HG03520 (cell line): ENCODE results near the gene PI16.
"Not testable (repeated sequence)": the region's sequence is repeated elsewhere in the genome, so short reads cannot be mapped to it uniquely, and the experiment has no call there.

ENCODE experiments used
- ATAC-seq: cut with Tn5 transposase; IDR thresholded peaks from one replicate; pipeline ENCODE4 v1.9.1; 2021; ENCODE audit warnings: mild to moderate bottlenecking, moderate library complexity; ENCODE audit not compliant: unreplicated experiment

PI16 gene

DNA sequence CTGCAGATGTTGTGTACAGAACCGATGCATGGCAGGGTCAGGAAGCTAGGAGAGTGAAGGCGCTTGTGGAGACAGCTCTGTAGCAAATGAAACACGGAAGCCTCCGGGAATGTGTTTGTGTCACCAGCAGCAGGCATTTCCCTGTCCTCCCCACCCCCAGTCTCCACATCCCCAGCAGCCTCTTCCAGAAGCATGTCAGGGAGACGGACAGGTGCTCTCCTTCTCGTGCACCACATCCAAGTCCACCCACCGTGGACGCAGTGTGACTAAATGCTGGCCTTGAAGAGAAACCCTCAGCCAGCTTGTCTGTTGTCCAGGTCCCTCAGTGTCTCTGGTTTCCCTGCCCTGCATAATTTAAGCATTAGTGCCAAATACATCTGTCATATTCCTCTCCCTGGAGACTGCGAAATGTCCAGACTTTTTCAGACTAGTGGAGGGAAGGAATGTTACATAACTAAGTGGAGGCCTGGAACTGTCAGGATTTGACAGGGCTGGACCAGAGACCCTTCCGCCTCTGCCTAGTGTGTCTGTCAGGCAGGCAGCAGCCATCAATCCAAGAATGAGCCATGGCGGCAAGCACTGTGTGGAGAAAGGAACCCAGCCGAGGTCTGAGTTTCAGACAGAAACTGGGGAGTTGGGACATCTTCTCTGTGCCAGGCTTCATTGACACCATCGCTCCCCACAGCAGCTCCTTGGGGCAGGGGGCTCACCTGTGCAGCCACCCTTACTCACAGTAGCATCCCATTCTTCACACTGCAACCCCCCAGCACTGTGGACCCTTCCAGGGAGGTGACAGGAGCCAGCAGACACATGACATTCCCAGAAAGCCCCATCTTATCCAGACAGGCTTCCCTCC lies 26.6 kb upstream of the PI16 start:
- ATAC-seq, result no peak

DNA sequence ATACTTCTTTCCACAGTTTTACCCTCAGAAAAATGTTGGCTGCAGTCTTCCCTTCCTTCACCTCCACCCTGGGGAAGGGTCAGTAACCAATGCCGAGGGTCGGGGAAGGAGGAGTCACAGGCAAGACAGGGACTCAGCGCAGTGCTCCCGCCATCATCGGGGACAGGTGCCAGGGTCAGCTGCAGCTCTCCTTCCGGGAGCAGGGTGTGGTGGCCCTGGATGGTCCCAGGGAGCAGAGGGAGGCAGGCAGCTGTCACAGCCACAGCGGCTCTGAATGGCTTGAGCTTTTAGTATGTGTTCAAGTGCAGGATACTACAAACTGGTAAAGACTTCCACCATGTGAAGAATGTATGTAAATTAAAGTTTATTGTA lies 26.0 kb upstream of the PI16 start:
- no peak for ATAC-seq

DNA sequence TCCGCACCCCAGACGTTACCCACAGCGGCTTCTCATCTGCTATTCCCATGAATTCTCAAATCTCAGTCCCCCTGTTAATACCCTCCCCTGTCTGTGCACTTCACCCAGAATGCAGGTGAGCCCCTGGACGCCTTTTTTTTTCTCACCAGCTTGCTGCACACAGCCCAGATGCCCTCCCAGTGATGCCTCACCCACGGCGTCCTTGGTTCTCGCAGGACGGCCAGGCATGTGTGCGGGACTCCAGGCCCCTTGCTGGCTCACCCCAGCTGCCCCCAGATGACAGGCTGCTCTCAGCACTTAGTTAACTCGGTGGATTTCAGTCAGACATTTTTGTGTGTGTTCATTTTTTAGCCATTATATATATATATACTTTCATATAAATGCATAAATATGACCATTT lies 25.4 kb upstream of the PI16 start:
- no peak for ATAC-seq

DNA sequence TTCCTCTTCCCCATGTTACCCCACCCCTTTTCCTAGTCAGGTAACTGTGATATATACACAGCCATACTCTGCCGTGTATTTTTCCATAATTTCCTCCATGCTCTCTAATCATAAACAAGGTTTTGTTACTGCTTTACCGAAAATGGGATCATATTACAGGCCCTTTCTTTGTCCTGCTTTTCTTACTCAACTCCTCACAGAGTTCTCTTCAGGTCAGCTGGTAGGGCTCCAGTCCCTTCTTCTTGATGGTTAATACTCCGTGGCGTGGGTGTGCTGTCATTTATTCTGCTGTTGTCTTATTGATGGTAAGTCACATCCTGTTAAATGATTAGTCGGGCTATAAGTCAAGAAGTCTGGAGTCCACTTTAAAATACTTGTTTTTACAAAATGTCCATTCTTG lies 24.9 kb upstream of the PI16 start:
- no peak for ATAC-seq

DNA sequence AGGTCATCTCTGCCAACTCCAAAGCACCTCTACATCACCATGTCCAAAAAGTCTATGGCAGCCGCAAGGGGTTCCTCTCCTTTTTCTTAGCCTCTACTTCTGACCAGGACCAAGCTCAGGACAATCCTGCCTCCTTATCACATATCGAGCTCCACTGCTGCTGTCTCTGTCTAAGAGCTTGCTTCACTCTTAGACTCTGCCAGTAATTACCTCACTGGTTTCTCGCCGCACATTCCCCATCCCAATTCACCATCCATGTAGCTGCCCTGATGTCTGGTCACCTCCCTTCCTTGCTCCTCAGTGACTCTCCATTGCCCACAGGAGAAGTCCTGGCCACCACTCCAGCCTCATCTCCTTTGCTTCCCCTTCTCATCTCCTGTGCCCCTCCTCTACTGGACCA lies 24.1 kb upstream of the PI16 start:
- ATAC-seq, result no peak

DNA sequence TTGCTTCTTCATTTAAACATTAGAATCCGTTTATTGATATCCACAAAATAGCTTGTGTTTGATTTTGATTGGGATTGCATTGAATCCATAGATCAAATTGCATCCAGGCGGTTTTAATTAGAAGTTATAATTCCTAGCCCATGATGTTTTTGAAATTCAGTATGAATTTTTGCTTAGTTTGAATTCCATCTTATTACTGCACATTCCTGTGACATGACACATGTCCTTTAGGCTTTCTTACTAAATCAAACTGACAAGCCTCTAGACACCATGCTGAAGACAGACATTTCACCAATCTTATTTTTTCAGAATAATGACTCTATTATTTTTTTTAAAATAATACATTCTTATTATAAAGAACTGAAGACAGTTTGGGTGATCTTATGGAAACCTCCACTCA lies 21.4 kb upstream of the PI16 start:
- ATAC-seq, result no peak

DNA sequence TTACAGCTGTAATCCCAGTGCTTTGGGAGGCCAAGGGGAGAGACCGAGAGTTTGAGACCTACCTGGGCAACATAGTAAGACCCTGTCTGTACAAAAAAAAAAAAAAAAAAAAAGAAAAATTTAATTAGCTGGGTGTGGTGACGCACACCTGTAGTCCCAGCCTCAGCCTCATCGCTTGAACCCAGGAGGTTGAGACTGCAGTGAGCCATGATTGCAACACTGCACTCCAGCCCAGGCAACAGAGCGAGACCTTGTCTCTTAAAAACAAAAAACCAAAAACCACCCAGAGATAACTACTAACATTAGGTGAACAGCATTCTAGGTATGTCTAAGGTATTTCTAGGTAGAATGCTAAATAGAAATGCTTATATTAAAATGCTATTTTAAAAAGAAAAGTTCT lies 21.0 kb upstream of the PI16 start:
- ATAC-seq, result no peak

DNA sequence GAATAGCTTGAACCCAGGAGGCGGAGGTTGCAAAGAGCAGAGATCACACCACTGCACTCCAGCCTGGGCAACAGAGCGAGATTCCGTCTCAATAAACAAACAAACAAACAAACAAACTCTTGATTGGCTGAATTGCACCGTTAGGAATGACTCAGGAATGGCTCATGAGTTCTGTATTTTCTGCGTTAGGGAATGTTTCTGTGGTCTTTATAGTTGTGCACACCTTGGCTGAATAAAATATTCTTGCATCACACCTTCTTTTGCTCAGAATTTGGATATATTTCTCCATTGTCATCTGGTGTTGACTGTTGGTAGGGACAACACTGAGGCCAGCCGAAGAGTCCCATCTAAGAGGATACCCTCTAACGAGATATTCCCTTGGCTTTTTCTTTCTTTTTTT lies 19.6 kb upstream of the PI16 start:
- no peak for ATAC-seq

DNA sequence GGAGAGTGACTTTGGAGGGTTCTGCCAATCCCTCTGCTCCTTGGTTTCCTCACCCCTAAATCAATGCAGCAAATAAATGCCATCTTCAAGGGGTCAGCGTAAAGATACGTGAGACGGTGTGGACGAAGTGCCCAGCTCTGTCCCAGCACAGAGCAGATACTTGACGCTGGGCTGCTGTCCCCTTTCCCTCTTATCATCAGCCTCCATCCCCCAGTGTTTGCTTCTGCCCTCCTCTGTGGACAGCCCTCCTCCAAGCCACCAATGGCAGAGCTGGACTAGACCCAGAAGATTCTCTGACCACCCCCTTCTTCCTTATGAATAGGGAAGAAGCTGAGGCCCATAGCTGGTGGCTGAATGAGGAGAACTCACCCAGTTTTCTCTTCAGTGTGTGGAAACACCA lies 17.7 kb upstream of the PI16 start:
- ATAC-seq, result no peak

DNA sequence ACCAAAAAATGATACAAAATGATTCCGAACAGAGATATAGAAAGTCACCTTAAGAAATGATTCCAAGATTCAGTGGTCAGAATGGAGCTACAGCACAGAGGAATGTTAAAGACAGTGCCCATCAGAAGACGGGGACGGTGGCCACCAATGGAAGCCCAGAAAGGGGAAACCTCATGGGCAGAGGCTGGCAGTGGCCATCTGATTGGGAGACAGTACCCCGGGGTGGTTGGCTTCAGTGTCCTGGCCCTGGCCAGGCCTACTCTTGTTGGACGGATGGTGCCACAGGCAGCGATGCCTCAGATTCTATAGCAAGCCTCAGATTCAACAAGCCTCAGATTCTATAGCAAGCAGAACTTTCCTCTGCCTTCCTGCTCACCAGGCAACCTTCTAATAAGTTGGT lies 16.6 kb upstream of the PI16 start:
- ATAC-seq, result no peak

DNA sequence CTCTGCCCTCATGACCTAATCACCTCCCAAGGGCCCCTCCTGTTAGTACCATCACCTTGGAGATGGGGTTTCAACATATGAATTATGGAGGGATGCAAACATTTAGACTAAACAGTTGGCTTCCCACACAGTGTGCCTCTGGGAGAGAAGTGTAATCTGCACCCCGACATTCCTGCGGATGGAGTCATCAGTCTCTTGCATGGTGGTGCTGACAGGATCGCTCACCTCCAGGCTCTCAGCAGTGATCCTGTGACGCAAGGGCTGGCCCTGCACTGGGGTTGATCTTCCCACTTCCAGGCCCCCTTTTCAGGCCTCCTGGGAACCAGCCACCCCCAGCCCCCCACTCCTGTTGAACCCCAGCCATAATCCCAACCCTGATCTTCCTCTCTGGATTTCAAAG lies 16.0 kb upstream of the PI16 start:
- ATAC-seq, result no peak

DNA sequence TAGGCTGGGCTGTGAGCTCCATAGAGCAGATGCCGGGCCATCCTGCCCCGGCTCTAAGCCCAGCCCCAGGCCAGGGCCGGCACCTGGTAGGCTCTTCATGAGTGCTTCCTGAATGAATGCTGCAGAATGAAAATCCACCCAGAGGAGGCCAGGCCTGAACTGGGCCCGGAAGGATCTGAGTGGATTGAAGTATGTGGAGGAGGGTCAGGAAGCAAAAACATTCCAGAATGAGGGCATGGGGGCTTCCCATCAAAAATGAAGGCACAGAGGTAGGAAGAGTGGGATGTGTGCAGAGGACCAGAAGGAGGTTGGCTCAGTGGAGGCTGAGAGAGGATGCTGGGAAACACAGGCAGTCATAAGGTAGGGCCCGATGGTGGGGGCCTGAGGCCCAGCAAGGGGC lies 15.5 kb upstream of the PI16 start:
- not testable (repeated sequence) for ATAC-seq

DNA sequence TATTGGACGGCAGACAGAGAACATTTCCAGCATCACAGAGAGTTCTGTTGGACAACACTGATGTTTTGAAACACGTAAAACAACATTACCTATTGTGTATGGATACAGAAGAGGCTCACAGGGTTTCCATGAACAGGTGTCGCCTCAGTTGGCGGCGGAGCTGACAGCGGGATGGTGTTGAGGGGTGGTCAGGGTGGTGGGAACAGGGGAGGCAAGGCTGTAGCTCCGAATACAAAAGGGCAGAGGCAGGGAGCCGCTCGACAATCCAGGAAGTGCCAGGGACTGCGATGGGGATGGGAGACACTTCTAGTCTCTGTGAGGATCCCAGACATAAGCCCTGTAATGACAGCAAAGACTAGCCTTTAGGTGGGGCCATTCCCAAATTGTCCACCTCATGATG lies 14.5 kb upstream of the PI16 start:
- no peak for ATAC-seq

DNA sequence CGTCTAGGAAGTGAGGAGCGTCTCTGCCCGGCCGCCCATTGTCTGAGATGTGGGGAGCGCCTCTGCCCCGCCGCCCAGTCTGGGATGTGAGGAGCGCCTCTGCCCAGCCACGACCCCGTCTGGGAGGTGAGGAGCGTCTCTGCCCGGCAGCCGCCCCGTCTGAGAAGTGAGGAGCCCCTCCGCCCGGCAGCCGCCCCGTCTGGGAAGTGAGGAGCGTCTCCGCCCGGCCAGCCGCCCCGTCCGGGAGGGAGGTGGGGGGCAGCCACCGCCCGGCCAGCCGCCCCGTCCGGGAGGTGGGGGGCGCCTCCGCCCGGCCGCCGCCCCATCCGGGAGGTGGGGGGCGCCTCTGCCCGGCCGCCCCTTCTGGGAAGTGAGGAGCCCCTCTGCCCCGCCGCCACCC lies 13.0 kb upstream of the PI16 start:
- ATAC-seq, result not testable (repeated sequence)

DNA sequence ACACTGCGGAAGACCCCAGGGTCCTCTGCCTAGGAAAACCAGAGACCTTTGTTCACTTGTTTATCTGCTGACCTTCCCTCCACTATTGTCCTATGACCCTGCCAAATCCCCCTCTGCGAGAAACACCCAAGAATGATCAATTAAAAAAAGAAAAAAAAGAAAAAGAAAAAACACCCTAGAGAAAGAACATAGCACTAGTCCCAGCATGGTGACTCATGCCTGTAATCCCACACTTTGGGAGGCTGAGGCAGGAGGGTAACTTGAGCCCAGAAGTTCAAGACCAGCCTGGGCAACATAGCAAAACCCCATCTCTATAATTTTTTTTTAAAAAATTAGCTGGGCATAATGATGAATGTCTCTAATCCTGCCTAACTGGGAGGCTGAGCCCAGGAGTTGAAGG lies 12.2 kb upstream of the PI16 start:
- not testable (repeated sequence) for ATAC-seq

DNA sequence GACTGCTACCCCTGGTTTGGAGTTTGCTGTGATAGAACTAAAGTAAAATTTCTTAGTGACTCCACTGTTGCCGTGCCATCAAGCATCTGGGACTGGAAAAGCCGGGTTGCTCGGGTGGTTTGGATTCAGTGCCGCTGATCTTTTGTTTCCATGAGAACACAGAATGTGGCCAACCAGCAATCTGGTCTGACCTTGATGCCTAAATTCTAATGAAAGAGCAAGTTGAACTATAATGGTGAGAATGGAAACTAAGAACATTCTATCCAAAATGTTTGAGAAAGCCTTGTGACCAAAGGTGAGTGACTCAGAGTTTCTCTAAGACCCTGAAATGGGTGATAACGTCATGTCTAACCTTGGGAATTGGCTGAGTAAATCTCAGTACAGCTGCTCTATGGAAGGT lies 9.9 kb upstream of the PI16 start:
- no peak for ATAC-seq

DNA sequence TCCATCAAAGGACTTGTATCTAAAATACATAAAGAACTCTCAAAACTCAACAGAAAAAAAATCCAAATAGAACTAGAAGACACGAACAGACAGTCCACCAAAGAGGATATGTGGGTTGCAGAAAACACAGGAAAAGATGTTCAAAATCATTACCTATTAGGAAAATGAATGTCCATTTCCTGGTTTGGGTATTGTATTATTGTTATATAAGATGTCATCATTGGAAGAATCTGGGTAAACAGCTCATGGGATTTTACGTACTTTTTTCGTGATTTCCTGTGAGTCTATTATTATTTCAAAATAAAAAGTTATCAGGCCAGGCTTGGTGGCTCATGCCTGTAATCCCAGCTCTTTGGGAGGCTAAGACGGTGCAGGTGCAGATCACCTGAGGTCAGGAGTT lies 9.2 kb upstream of the PI16 start:
- ATAC-seq, result no peak

DNA sequence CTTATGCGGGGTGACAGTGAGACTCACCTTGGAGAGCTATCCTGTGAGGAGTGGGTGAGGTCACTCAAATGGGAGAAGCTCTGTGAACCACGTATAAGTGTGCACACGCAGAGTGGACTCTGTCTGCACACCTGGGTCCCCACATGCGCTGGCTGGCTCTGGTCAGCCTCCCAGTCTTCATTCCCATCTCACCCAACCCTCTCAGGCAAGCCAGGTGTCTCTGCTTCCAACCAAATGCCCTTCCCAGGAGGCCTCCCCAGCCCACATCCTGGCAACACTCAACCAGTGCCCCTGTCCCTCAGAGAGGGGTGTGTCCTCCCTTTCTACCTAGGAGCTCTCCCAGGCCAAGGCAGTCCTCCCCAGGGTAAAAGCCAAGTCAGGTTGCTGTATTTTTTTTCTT lies 8.0 kb upstream of the PI16 start:
- ATAC-seq, result no peak

DNA sequence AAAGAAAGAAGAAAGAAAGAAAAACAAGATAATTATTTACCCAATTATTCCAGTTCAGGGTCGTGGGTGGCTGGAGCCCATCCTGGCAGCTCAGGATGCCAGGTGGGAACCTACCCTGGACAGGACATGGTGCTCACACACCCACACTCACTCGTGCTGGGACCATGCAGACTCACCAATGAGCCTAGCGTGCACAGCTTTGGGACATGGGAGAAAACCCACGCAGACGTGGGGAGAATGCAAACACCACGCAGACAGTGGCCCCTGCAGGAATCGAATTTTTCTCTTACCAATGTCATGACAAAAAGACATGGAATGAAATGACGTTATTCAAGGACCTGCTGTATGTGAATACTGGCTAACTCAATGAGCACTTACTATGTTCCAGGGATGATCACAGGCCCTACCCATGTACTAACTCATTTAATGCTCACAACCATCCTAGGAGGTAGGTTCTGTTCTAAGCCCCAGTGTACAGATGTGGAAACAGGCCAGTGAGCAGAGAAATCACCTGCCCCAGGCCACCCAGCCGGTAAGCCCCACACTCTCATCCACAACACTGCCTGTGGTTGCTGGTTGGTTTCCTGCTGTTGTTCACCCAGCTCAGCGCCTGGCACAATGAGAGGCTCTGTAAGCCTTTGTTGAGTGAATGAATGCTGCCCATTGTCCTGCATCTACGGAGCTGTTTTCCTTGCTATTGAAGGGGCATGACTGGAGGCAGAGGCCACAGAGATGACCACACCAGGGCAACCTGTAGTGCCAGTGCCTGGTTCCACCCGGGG lies 6.8 kb upstream of the PI16 start:
- ATAC-seq, result no peak

DNA sequence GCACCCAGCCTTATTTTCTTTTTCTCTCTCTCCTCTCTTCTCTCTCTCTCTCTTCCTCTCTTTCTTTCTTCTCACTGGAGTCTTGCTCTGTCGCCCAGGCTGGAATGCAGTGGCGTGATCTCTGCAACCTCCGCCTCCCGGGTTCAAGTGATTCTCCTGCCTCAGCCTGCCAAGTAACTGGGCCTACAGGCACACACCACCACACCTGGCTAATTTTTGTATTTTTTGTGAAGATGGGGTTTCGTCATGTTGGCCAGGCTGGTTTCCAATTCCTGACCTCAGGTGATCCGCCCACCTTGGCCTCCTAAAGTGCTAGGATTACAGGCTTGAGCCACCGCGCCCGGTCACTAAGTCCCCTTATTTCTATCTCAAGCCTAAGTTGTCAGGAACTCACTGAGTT lies 5.5 kb upstream of the PI16 start:
- not testable (repeated sequence) for ATAC-seq

DNA sequence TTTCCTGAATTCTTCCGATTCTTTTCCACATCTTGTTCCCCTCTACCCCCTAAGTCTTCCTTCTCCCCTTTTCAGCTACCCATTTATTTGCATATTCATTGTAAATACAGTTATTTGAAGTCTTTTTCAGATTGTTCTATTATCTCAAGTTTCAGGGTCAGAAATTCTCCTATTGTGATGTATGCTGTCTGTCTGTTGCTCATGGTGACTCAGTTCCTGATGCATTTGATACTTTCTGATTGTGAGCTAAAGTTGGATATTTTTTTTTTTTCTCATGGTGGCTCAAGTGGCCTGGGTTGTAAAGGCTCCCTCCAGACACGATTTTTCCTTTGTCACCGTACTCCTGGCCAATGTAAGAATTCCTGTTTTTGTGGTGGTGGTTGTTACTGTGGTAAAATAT lies 4.9 kb upstream of the PI16 start:
- ATAC-seq, result no peak

DNA sequence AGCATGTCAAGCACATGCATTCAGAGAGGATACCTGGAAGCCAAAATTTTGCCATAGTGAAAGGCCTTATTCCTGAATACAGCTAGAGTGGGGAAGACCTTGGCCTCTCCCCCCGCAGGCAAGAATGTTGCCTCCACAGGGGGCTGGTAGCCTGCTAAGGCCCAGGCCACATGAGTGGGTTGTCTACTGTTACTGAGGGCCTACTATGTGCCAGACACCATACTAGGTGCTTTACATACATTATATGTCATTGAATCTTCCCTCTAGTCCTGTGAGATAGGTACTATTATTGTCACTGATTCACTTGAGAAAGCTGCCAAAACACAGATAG lies 642 bp upstream of the PI16 start:
- ATAC-seq, result no peak

DNA sequence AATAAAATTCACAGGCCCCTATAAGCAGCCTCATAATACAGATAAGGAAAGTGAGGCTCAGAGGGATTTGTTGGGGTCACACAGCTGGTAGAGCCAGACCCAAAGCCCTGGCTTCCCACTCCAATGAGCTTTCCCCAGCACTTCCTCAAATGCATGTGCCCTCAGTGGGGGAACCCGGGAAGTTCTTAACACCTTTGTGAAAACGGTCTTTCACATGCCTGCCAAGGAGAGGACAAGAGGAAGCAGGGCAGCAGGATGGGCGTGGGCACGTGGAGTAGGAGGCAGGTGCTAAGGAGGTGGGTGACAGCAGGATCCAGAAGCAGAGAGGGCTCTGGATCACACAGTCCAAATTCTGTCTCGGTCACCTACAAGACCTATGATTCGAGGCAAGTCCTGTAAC lies 598 bp downstream of the PI16 start:
- ATAC-seq, result no peak
